Gastrocnemius medialis (tissue), 4 donors: ENCODE data around the gene PHACTR3. TPM values are rescaled to one million over a fixed set of nuclear protein-coding genes. Genes with fewer than 3 reads are reported as not detected.
"Not testable (repeated sequence)": the region's sequence is repeated elsewhere in the genome, so short reads cannot be mapped to it uniquely, and the experiment has no call there.

ENCODE experiments used
- ATAC-seq, 2 donors: fragments of 150-250 bp; one replicate each; pipeline ENCODE4 v1.9.1; 2016
- DNase-seq, 2 donors: peaks; one replicate each; pipeline ENCODE4 v3.0.0-alpha.2; 2019
- H3K27ac ChIP-seq, 4 donors: fragments of 200-600 bp; sonication (generic); 1 replicate in 1 of 4; 2 replicates in 3 of 4; pipeline ENCODE4 v1.5.1; 2016 to 2018; ENCODE audit warnings: mild to moderate bottlenecking in 2 of 4, moderate library complexity in 1 of 4
- H3K27me3 ChIP-seq, 3 donors: fragments of 200-600 bp; sonication (generic) in 2 of 3; 1 replicate in 1 of 3; 2 replicates in 2 of 3; pipeline versions ENCODE4 v1.5.1 to v1.6.0; 2016 to 2019; ENCODE audit warnings: mild to moderate bottlenecking in 1 of 3, moderate library complexity in 1 of 3
- H3K36me3 ChIP-seq, 2 donors: fragments of 200-600 bp; sonication (generic) in 1 of 2; one replicate each; pipeline ENCODE4 v1.5.1; 2017 to 2018
- H3K4me1 ChIP-seq, 2 donors: fragments of 200-600 bp; sonication (generic) in 1 of 2; one replicate each; pipeline ENCODE4 v1.5.1; 2016 to 2017; ENCODE audit warnings: mild to moderate bottlenecking in 2 of 2
- H3K4me3 ChIP-seq, 4 donors: fragments of 200-600 bp; sonication (generic) in 3 of 4; 1 replicate in 1 of 4; 2 replicates in 3 of 4; pipeline ENCODE4 v1.5.1; 2016 to 2019; ENCODE audit warnings: mild to moderate bottlenecking in 2 of 4
- H3K9me3 ChIP-seq, 3 donors: fragments of 200-600 bp; sonication (generic) in 2 of 3; 1 replicate in 1 of 3; 2 replicates in 2 of 3; pipeline ENCODE4 v1.5.1; 2016 to 2019
- CTCF ChIP-seq, 5 experiments: fragments of 450-650 bp in 3 of 5; fragments of 200-600 bp in 2 of 5; sonication (generic) in 2 of 5; IDR thresholded peaks in 4 of 5; conservative IDR thresholded peaks in 1 of 5; 1 replicate in 4 of 5; 2 replicates in 1 of 5; pipeline ENCODE4 v1.5.1; 2016 to 2019; ENCODE audit warnings: antibody characterized with exemption in 5 of 5, mild to moderate bottlenecking in 3 of 5, moderate library complexity in 3 of 5
- POLR2A ChIP-seq, 2 donors: fragments of 450-650 bp; IDR thresholded peaks; one replicate each; pipeline ENCODE4 v1.6.1; 2017; ENCODE audit warnings: antibody characterized with exemption in 2 of 2, mild to moderate bottlenecking in 2 of 2, moderate library complexity in 2 of 2
- in situ Hi-C, 4 donors: fragments of 200-750 bp; cut with MboI; loops; one replicate each; pipeline versions ENCODE4 v1.15.0 to v1.8.0; 2017; ENCODE audit warnings: low sequenced_read_pairs in 4 of 4
- intact Hi-C: fragments of 100-400 bp; cut with DNase I; formaldehyde crosslinking; loops from one replicate; pipeline ENCODE4 v1.15.1; 2023; ENCODE audit warnings: low total_unique reads
- total RNA-seq, 4 donors: library from RNA; depleted of rRNA; stranded (reverse); fragments of >200 nt; gene quantifications; one replicate each; pipeline versions ENCODE4 v1.1.0 to v1.2.3, GENCODE V29; 2016

The PHACTR3 gene
- total RNA-seq, 4 donors from 2014 or later: 0.24 to 1.1 (median 0.59) TPM; not detected in 1

DNA sequence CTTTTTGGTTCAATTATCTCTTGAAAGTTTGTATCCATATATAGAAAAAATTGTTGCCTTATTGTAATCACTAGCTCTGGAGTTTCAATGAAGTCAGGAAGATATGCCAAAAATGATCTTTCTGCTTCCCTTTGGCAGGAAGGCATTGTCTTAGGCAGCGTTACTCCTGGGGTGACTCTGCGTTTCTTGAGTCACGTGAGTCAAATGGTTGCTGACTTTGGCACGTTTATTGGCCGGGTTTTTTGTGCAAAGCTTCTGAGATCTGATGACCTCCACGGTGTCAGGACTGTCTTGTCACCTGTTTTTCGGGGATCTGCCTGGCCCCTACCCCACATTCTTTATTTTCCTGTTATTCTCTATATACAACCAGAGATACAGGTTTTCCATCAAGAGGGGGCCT, 10.4 kb downstream of the PHACTR3 start:
- ATAC-seq: no peak
- H3K9me3 ChIP-seq: no peaks in the 10 kb centered on the region
- intact Hi-C loops: no loop called here

GRCh38 chr20:59616306-59616705, 12.0 kb downstream of the PHACTR3 start:
- intact Hi-C loops (no loop called here), in situ Hi-C loops (no loop called here)
- peaks cover 0 to 3% (median 0%) of the 10 kb centered on the region in 3 donors for H3K27me3 ChIP-seq
- ATAC-seq: no peak
- no peaks in the 10 kb centered on the region for H3K9me3 ChIP-seq
- H3K36me3 ChIP-seq: no peaks in the 10 kb centered on the region
- H3K4me1 ChIP-seq: no peaks in the 10 kb centered on the region
- no peak overlapping the region for H3K4me3 ChIP-seq
- no peak overlapping the region for H3K27ac ChIP-seq
- DNase-seq: no peak
- TF ChIP-seq POLR2A (IDR thresholded peaks at IDR 0.05) (no peak), CTCF (IDR thresholded peaks at IDR 0.05 in 4 of 5, conservative IDR thresholded peaks at IDR 0.05 in 1 of 5) (no peak)

More for the DNA sequence above, 10.4 kb downstream of the PHACTR3 start:
- no peak for TF ChIP-seq POLR2A (IDR thresholded peaks at IDR 0.05)
- no peak for TF ChIP-seq CTCF (IDR thresholded peaks at IDR 0.05 in 4 of 5, conservative IDR thresholded peaks at IDR 0.05 in 1 of 5)
- in situ Hi-C loops: no loop called here
- peaks cover 0 to 3% (median 0%) of the 10 kb centered on the region in 3 donors for H3K27me3 ChIP-seq
- no peak for DNase-seq
- H3K4me3 ChIP-seq: no peak overlapping the region
- H3K4me1 ChIP-seq: no peaks in the 10 kb centered on the region
- H3K36me3 ChIP-seq: no peaks in the 10 kb centered on the region
- H3K27ac ChIP-seq: no peak overlapping the region

- ATAC-seq: no peak
- intact Hi-C loops (no loop called here), in situ Hi-C loops (no loop called here)
- TF ChIP-seq CTCF (IDR thresholded peaks at IDR 0.05 in 4 of 5, conservative IDR thresholded peaks at IDR 0.05 in 1 of 5): no peak
- no peak for TF ChIP-seq POLR2A (IDR thresholded peaks at IDR 0.05)
- Histone ChIP-seq H3K36me3 (no peaks in the 10 kb centered on the region), H3K4me1 (no peaks in the 10 kb centered on the region), H3K9me3 (no peaks in the 10 kb centered on the region), H3K4me3 (no peak overlapping the region), H3K27ac (no peak overlapping the region), H3K27me3 (peaks cover 0 to 3% (median 0%) of the 10 kb centered on the region in 3 donors)
- DNase-seq: no peak
Measured at GRCh38 chr20:59617221-59617620, 12.9 kb downstream of the PHACTR3 start.

DNA sequence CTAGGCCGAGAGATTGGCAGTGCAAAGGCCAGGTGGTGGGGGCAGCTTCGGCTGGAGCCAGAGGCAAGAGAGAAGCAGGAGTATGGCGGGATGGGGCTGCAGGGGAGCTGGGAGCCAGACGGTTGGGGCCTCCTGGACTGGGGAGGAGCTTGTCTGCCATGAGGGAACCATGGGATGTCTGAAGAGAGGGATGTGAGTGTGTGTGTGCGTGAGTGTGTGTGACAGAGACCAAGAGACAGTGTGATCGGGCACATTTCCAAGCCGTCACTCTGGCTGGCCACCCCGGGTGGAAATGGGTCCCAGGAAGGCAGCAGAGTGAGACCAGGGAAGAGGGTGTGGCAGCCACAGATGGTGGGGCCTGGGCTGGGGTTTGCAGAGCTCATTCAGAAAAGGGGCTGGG, 13.8 kb downstream of the PHACTR3 start:
- no peak for DNase-seq
- H3K36me3 ChIP-seq: no peaks in the 10 kb centered on the region

DNA sequence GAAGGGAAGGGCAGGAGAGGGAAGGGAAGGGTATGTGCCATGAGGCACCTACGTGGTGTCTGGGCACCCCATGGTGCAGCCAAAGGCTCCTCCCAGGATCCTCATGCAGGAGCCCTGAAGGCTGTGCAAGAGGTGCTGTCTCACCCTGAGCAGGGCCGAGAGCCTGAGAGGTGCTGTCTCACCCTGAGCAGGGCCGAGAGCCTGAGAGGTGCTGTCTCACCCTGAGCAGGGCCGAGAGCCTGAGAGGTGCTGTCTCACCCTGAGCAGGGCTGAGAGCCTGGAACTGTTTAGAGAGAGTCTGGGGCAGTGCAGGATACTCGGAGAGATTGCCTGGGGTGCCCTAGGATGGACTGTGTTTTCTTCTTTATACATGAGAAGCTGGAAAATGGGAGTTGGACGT, 14.2 kb downstream of the PHACTR3 start:
- H3K36me3 ChIP-seq, in situ Hi-C loops: not testable (repeated sequence)

More for the DNA sequence above, 13.8 kb downstream of the PHACTR3 start:
- Histone ChIP-seq H3K9me3 (no peaks in the 10 kb centered on the region), H3K27me3 (peaks cover 0 to 3% (median 0%) of the 10 kb centered on the region in 3 donors), H3K4me1 (no peaks in the 10 kb centered on the region), H3K4me3 (no peak overlapping the region), H3K27ac (no peak overlapping the region)
- intact Hi-C loops (no loop called here), in situ Hi-C loops (no loop called here)
- ATAC-seq: no peak
- no peak for TF ChIP-seq POLR2A (IDR thresholded peaks at IDR 0.05)
- no peak for TF ChIP-seq CTCF (IDR thresholded peaks at IDR 0.05 in 4 of 5, conservative IDR thresholded peaks at IDR 0.05 in 1 of 5)

More for the DNA sequence above, 14.2 kb downstream of the PHACTR3 start:
- intact Hi-C loops, DNase-seq, ATAC-seq, H3K9me3 ChIP-seq, H3K4me3 ChIP-seq, H3K27ac ChIP-seq, H3K27me3 ChIP-seq, H3K4me1 ChIP-seq: not testable (repeated sequence)
